Activated T-cell treated with anti-CD3 and anti-CD28 coated beads, Interleukin-2, amount 50 U/mL, for 1 hour (primary cell): ENCODE measurements around the gene ADARB2.
"Not testable (repeated sequence)": the region's sequence is repeated elsewhere in the genome, so short reads cannot be mapped to it uniquely, and the experiment has no call there.

Source experiments
- DNase-seq: peaks from one replicate; pipeline ENCODE4 v3.0.0-alpha.2; 2020

Gene ADARB2

DNA sequence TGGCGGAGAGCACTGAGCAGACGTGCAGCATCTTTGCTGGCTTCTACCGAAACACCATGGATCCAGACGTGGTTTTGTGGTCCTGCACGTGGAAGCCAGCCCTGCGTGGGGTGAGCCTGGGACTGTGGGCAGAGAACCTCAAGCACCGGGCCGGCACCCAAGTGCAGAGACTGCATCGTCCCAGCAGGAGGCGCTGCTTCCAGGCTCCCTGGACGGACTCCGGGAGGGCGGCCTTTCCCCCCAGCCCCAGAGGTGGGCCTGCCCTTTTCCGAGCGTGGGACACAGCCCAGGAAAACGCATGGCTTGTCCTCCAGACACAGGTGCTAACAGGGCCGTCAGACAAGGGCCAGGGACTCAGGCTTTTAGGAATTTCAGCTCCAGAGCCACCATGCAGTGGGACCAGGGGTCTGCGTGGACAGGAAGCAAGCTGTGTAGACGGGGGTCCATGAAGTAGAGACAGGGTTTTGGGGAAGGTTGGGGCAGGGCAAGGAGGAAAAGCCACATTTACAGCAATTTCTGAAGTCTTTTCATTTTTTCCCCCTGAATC is 377.2 kb downstream of the ADARB2 start:
- no peak for DNase-seq

DNA sequence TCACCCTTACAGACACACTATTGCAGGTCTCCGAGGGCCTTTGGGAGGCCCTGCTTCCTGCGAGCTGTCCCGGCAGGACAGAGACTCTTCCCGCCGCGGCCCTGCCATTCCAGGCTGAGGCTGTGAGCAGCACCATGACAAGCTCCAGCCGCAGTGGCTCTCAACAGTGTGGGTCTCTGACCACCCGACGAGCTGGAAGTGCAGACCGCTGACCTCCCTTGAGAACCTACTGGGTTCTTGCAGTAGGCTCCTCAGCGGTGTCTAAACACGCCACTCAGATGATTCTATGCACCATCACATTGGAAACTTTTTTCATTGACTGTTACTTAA is 377.7 kb downstream of the ADARB2 start:
- no peak for DNase-seq

DNA sequence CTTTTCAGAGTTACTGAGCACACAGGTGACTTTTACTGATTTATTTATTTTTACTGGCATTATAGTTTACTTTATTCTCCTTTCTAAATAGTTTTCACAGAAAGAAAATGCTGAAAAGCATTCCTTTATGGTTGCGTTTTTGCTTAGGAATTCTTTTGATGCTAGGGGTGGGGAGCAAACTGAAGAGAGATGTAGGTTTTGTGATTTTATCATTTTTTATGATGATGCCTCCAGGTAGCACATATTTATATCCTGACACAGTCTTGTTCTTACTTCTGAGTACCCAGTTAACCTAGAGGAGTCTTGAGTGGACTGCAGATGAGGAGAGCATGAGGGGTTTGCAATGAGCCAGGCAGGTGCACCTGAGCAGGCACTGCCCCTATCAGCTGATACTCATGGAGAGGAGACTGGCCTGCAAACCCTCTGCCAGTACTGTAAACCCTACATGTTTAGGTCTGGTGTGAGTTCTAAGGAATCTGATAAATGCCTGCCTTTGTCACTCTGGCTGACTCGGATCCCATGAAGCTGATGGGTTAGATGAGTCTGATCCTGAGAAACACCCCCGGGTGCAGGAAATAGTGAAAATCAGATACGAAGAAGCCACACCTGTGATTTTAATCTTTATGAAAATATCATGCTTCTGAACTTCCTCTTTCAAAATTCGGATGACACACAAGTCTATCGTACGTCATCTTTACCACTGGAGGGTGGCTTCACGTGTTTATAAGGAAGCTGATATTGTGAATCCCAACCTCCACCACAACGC is 378.3 kb downstream of the ADARB2 start:
- DNase-seq: no peak

DNA sequence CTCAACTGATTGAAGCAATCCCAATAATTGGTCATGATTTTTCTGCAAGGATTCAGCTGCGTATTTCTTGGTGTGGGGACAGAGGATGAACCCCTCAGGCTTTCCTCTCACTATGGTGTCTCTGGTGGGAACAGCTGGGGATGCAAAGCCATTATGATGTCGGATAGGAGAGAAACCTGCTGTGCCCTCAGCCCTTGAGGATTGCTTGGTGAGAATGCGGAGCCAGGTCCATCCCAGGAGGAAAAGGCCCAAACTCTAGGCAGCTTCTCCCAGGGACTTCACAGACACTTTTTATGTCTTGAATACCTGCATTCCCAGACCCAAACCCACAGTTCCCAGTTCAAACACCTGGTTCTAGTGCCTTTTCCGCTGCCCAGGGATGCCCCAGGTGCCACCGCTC is 379.2 kb downstream of the ADARB2 start:
- DNase-seq: no peak

DNA sequence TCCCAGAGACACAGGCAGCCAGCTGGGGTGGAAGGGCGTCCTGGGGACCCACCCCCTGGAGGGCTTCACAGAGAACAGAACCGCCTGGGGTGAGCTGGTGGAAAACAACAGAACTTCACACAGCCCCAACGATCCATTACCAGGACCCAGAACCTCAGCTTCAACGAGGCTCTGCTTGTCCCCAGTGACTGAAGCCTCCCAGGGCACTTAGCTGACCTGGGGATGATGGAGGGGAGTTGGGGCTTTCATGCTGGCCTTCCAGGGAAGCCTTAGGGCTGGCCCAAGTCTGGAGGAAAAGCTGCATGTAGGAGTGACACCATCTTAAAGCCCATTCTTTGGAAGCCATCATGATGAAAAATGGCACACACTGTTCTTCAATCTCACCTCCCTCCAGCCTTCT is 381.0 kb downstream of the ADARB2 start:
- no peak for DNase-seq

DNA sequence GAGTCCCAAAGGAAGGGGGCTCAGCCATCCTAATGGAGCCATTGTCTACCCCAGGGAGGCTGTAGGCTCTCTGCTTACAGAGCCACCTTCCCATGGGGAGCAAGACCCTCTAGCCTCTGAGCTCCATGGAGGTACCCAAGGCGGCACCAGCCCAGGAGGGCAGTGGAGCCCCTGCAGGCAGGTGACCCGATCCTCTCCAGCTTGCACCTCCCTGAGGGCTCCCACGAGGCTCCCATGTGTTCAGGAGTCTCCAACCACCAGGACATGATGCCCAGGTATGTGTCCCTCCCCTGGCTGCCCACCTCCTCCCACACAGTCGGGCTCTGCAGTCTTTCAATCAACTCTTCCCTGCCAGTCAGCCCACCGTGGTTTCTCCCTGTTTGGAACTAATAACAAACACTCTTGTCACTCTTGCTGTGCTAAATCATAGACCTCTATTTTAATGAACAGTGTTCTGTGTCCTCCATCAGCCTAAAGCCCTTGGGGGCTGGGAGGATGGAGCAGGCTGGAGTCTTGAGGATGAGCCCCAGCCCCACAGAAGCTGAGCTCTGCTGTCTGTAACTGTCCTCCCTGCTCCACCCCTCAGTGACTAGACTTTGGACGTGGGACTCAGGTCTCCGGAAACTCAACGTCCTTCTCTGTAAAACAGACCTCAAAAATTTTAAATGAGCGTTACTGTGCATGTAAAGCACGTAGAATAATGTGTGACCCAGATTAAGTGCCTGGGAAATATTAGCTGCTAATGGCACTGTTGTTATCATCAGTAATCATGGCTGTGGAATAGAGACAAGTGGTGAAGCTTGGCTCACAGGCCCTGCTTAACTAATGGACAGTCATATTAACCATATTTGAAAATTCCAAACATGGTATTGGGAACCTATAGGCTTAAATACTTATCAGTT is 382.3 kb downstream of the ADARB2 start:
- DNase-seq: no peak

DNA sequence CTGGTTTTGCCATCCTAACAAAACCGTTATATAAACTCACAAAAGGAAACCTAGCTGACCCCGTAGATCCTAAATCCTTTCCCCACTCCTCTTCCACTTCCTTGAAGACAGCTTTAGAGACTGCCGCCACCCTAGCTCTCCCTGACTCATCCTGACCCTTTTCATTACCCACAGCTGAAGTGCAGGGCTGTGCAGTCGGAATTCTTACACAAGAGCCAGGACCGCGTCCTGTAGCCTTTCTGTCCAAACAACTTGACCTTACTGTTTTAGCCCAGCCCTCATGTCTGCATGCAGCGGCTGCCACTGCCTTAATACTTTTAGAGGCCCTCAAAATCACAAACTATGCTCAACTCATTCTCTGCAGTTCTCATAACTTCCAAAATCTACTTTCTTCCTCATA is 385.0 kb downstream of the ADARB2 start:
- DNase-seq: not testable (repeated sequence)

DNA sequence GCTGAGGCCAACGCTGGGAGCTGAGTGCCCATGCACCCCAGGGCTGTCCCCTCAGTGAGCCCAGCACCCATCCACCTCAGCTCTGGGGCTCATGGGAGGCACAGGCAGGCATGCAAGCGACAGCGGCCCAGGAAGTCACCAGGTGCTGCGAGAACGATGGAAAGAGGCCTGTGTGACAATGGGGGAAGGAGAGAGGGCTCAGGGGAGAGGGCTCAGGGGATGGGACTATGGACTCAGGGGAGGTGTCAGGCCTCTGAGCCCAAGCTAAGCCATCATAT is 388.6 kb downstream of the ADARB2 start:
- no peak for DNase-seq

DNA sequence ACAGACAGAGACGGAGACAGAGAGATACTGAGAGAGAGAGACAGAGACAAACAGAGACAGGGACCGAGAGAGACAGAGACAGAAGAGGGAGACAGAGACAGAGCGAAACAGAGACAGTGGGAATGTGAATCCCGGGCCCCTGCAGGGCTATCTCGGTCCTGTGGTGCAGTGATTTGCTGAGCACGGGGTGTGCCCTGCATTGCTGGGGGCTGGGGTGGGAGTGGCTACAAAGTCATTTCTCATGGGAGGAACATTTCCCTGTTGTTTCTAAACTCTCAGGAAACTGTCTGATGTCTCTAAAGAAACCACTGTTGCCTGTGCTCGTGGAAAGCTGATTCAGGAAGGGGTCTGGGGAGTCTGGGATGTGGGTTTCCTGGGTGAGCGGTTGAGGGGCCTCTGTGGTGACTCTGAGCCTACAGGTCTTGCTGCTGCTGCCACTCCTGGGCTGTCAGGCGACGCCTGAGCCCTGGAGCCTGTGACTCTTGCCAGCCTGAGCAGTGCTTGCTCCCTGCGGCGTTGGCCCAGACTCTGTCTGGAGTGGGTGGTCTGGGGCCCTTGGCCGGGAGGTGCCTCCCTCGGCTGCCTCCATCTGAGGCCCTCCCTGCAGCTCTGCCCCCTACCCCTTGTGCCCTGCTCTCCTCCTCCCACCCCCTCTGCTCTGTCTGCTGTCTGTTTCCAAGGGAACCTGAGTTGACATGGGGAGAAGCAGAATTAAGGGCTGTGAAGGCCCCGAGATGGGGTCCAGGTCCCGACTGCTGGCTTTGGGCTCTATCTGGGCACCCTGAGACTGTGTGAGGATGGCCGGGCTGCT is 389.2 kb downstream of the ADARB2 start:
- DNase-seq: no peak

DNA sequence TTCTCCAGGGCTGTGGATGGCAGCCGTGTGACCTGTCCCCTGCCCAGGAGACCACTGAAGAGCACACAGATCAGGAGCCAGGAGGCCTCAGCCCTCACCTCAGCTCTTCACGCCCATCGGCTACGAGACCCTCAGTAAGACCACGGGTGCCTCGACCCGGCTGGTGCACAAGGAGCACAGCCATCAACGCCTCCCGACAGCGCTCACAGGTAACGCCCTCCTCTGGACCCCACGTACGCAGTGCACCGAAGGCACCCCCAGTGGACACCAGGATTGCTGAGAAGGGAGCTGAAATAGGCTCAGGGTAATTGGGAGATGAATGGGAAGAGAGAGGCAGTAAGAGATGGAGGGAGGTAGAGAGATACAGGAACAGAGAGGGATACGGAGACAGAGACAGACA is 389.8 kb downstream of the ADARB2 start:
- no peak for DNase-seq

DNA sequence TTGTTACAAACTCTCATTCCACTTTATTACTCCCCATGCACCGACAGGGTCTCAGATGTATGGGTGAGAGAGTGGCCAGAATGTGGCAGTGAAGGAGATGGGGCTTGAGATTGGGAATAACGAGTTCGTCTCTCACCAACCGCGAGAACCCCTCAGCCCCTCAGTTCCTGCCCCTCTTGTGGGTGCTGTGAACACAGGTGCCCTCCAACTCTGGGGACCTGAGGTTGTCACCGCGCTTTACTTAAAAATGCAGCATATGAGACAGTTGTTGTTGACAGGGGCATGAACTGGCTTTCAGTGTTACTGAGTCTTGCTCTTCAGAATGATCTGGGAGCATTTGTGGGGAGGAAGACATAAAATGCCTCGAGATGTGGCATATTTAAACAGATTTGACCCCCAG is 391.1 kb downstream of the ADARB2 start:
- no peak for DNase-seq

DNA sequence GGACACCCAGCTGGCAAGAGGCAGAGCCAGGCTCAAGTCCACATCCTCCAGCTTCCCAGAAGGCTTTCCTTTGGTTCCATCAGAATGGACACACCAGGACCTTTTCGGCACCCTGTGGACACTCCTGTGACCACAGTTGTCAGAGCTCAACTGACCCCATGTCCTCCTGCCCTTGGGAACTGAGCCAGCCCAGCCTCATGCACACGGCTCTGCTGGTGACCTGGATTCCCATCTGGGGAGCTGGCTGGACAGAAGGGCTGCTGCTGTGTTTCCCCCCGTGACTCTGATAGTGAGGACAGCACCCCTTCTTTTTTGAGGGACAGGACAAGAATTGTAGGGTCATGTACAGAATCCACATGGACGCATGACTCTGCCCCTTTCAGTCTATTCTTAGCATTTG is 392.0 kb downstream of the ADARB2 start:
- DNase-seq: no peak

DNA sequence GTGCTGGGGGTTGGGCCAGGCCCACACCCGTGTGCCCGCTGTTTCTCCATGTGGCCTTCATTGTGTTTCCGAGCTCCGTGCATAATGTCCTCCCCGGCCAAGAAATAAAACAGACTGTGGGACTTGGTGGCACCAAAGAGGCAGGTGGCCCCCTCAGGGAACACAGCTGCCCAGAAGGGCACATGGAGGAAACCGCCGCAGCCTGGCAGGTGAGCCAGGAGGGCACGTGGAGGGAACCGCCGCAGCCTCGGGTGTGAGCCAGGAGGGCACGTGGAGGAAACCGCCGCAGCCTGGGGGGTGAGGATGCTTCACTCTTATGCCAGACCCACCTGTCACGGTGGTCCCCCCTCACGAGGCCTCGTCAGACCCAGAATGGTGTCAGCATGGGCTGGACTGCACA is 392.5 kb downstream of the ADARB2 start:
- no peak for DNase-seq

DNA sequence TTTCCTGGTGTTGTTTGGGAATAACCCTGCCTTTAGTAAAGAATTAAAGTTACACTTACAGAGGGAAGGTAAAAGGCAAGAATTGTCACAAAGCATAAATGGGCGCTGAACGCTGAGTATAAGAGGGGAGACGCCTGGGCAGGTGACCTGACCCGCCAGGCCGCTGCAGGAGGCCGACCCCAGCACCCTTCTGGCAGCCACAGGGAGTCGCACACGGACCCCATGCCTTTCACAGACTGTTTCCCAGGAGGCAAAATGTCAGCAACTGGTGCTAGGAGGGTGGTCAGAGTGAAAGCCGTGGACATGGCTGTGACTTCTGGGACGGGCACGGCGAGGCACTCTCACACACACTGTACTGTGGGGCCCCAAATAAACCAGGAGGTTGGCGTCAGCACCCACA is 392.9 kb downstream of the ADARB2 start:
- no peak for DNase-seq

DNA sequence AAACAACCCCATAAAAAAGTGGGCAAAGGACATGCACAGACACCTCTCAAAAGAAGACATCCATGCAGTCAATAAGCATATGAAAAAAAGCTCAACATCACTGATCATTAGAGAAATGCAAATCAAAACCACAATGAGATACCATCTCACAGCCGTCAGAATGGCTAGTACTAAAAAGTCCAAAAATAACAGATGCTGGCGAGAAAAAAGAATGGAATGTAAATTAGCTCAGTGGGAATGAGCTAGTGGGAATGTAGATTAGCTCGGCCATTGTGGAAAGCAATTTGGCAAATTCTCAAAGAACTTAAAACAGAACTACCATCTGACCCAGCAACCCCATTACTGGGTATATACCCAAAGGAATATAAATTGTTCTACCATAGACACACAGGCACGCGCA is 394.1 kb downstream of the ADARB2 start:
- no peak for DNase-seq

DNA sequence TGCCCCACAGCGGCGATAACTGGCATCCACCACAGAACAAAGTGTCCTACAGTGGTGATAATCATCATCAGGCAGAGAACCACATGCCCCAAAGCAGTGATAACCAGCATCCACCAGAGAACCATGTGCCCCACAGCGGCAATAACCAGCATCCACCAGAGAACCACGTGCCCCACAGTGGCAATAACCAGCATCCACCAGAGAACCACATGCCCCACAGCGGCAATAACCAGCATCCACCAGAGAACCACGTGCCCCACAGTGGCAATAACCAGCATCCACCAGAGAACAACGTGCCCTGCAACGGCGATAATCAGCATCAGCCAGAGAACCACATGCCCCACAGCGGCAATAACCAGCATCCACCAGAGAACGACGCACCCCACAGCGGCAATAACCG is 396.3 kb downstream of the ADARB2 start:
- DNase-seq: not testable (repeated sequence)

DNA sequence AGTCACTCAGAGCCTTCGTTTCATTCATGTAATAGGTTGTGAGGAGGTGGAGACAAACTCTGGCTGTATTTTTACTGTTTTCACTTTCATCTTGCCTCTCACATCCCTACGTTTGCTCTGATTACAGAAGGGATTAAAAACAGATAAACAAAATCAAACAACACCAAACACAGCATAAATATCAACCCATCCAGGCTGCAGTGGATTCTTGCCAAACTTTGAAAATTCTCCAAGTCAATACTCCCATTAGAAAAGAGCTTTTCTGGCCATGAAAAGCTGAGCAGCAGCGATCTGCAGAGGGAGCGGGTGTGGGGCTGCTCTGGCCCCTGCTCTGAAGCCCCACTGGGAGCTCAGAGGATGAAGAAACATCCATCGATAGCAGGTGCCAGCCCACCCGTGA is 397.9 kb downstream of the ADARB2 start:
- no peak for DNase-seq

DNA sequence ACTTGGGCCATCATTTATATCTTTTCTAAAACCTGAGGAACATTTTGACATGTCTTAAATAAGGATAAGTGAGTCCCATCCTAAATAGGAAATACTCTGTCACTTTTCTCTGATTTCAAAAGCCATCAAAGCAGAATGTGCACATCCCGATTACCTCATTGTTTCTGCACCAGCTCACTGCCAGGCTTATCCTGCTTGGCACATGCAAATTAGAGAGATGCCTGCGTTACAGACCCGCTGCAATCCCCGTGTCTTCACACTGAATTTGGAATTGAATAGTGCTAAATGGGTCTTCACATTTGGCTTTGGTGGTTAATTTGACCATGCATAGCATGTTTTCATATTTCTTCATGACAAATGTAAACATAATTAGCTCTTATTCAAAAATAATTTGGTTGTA is 401.7 kb downstream of the ADARB2 start:
- no peak for DNase-seq

DNA sequence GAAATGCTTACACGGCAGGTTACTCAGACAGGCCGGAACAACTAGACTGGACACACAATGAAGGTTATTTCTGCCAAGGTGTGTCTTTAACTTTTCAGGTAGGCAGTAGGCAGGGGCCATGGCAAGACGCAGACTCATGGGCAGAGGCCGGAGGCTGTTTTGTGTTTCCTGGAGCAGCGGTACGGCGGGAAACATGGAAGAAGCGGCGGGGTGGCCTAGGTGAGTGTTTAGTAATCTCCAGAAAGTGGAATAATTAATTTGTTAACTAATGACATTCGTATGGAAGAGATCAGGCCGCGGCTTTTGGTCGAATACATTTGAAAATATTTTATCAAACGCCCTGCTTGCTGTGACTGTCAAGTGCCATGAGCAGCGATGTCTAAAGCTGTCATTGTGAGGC is 403.3 kb downstream of the ADARB2 start:
- no peak for DNase-seq

DNA sequence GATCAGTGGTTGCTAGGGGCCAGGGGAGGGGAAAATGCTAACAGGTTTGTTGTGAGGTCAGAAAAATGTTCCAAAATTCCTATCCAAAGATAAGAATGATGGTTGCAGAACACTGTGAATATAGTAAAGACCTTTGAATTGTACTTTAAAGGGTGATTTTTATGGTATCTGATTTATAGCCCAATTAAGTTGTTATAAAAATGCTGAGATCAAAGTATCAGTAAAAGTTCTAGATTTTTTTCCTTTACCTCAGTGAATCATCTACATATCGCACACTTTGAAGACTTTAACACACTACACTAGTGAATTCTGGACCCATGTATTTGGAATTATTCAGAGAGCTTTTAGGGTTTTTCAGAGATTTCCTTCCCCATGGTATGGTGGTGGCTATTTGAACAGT is 405.8 kb downstream of the ADARB2 start:
- DNase-seq: no peak

DNA sequence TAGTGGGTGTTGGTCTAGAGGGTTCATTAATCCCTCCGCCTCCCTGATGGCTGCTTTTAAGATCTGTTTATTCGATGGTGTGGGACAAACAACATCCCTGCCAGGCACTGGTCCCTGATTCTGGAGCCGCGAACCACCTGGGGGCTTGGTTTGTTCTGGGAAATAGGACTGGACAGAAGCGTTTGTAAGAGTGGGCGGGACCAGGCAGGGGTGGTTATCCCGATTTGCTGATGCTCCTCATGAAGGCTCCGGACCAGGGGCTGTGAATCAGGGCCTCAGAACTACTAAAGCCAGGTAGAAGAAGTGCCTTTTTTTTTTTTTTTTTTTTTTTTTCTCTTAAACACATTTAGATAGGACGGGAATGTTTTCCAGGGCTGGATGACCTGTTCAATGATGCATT is 407.7 kb downstream of the ADARB2 start:
- DNase-seq: no peak

DNA sequence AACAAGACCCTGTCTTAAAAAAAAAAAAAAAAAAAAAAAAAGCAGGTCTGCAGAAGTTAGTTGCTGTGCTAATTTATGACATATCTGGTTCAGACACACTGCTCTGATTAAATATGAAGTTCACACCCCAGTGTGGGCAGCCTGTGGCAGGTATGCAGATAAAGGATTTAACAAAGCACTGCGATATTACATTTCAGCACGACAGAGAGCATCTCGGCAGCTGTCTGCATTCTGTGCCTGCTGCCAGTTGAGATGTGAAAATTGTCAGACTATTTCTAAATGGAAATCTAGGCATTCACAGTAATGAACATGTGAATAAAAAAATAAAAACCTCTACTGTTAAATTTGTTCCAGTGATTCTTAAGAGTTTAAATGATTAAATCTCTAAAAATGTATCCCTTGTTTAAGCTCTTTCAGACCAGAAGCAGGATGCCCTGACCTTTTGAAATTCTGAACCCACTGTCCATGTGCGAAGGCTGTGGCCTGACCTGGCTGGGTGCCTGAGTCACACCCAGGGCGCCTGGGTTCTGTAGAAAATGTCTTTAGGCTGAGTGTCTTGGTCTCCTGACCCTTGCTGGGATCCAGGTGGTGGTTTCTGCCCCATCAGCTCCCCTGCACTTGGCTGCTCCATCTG is 408.2 kb downstream of the ADARB2 start:
- no peak for DNase-seq

DNA sequence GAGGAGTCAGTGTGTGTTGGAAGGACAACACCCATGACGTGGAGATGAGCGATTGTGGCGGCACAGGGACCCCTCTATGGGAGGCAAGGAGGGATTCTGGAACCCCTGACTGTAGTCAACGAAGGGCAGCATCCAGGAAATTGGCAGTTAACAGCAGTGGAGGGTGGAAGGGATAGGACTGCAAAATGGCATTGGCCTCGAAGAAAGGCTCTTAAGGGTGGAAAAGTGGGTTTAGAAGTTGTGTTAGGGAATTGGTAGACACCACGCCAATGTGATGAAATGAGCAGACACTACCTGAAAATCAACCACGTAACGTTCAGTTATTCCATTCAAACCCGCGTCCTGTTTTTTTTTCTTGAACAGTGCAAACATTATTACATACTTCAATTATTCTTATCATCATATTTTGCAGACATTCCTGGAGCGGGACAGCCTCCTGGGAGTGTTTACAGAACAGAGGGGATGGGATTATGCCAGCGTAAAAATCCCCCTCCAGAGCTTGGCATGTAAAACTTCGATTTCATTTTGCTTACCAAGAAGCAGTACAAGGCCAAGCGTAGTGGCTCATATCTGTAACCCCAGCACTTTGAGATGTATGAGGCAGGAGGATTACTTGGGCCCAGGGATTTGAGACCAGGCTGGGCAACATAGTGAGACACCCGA is 409.0 kb downstream of the ADARB2 start:
- DNase-seq: no peak
